ENCODE data around the gene CALCR.

The CALCR gene

DNA sequence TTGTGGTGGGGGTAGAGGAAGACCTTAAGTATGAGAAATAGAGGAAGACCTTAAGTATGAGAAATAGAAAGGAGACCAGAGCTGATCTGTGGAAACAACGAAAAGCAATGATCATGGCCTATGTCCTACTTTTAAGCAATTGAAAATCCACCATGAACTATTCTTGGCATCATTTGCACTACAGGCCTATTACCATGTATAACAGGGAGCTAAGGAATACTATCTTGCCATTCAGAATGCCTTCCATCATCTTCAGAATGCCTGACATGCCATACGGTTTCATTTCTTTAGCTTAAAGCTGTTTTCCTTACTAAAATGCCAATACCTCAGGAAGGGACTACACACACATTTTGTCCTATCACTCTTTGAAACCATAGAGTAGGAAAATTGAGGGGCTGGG, 127.0 kb downstream of the CALCR start:
- no peak for TF ChIP-seq TAF1 (IDR thresholded peaks at IDR 0.05; ENCODE audit: borderline replicate concordance, insufficient read depth, low read length)
- TF ChIP-seq POLR2AphosphoS5 (IDR thresholded peaks at IDR 0.05; ENCODE audit: low read depth, low read length) = no peak
- TF ChIP-seq FOXP2 (optimal IDR thresholded peaks at IDR 0.05; ENCODE audit: borderline replicate concordance, extremely low read depth, extremely low read length, insufficient read depth) = no peak
- TF ChIP-seq SIN3A (IDR thresholded peaks at IDR 0.05; ENCODE audit: borderline replicate concordance, insufficient read depth, low read length) = no peak
- TF ChIP-seq, protein P1, sequence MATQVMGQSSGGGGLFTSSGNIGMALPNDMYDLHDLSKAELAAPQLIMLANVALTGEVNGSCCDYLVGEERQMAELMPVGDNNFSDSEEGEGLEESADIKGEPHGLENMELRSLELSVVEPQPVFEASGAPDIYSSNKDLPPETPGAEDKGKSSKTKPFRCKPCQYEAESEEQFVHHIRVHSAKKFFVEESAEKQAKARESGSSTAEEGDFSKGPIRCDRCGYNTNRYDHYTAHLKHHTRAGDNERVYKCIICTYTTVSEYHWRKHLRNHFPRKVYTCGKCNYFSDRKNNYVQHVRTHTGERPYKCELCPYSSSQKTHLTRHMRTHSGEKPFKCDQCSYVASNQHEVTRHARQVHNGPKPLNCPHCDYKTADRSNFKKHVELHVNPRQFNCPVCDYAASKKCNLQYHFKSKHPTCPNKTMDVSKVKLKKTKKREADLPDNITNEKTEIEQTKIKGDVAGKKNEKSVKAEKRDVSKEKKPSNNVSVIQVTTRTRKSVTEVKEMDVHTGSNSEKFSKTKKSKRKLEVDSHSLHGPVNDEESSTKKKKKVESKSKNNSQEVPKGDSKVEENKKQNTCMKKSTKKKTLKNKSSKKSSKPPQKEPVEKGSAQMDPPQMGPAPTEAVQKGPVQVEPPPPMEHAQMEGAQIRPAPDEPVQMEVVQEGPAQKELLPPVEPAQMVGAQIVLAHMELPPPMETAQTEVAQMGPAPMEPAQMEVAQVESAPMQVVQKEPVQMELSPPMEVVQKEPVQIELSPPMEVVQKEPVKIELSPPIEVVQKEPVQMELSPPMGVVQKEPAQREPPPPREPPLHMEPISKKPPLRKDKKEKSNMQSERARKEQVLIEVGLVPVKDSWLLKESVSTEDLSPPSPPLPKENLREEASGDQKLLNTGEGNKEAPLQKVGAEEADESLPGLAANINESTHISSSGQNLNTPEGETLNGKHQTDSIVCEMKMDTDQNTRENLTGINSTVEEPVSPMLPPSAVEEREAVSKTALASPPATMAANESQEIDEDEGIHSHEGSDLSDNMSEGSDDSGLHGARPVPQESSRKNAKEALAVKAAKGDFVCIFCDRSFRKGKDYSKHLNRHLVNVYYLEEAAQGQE (IDR thresholded peaks at IDR 0.05; ENCODE audit: insufficient read depth in 1 of 2, low read depth in 2 of 2, low read length in 2 of 2) = no peak

DNA sequence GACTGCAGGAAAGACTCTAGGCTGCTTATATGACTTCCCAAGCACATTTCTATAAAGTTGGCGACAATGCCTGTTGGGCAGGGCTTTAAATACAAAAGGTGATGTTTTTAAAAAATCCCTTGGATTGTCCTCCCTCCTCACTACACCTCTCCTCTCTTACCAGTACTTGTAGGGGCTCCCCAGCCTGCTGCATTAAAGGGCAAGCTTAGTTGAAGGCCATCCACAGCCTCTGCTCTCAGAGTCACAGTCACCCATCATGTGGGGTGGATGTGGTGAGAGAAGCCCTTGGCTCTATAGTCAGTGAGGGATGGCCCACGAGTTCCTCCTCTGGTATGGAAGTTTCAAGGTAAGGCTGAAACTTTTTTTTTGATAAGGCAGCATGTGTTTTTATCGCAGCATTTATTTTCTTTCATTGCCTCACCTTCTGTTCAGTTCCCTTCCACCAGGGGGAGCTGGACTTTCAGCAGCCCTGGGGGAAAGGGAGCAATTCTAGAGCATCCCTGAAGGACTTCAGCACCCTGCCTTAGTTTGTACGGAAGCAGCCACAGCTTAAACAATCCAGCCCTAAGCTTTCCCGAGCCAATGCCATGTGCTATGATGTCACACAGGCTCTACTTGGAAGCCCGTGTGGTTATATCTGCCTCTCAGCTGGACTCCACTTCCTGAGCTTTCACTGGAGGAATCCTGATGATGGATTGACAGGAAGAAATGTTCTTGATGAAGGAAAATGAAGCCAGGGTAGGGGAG, 131.9 kb downstream of the CALCR start:
- TF ChIP-seq FOXP2 (optimal IDR thresholded peaks at IDR 0.05; ENCODE audit: borderline replicate concordance, extremely low read depth, extremely low read length, insufficient read depth) (no peak), TAF1 (IDR thresholded peaks at IDR 0.05; ENCODE audit: borderline replicate concordance, insufficient read depth, low read length) (no peak), SIN3A (IDR thresholded peaks at IDR 0.05; ENCODE audit: borderline replicate concordance, insufficient read depth, low read length) (no peak)

DNA sequence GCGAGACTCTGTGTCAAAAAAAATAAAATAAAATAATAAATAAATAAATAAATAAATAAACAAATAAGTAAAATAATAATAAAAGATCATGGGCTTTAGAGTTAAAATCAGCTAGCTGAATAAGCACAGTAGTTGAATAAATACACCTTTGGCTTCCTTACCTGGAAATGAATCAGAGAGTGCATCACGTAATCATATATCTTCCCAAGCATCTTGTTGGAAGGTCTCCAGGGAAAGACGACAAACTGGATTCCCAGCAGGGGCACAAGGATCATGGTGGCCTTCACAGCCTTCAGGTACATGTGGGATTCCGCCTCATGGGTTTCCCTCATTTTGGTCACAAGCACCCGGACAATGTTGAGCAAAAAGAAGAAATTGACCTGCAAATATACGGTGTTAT, 138.7 kb downstream of the CALCR start:
- TF ChIP-seq POLR2AphosphoS5 (IDR thresholded peaks at IDR 0.05; ENCODE audit: low read depth, low read length) (no peak), FOXP2 (optimal IDR thresholded peaks at IDR 0.05; ENCODE audit: borderline replicate concordance, extremely low read depth, extremely low read length, insufficient read depth) (no peak), SIN3A (IDR thresholded peaks at IDR 0.05; ENCODE audit: borderline replicate concordance, insufficient read depth, low read length) (no peak), TAF1 (IDR thresholded peaks at IDR 0.05; ENCODE audit: borderline replicate concordance, insufficient read depth, low read length) (no peak)
- TF ChIP-seq, protein P1 (IDR thresholded peaks at IDR 0.05; ENCODE audit: insufficient read depth in 1 of 2, low read depth in 2 of 2, low read length in 2 of 2) = no peak

DNA sequence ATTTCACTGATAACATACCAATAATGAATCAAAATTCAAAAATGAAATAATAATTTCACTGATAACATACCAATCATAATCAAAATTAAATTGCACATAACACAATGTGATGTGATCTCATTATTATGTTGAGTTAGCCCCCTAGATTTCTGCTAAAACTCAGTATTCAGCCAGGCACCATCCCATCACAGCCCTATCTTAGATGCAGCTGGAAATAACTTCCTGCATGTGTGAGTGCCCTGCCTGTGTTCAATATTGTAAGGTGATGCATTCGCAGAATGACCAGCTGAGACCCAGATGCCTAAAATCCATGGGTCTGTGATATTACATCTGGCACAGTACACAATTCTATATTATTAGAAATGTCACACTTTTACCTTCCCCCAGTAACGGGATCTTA, 142.4 kb downstream of the CALCR start:
- no peak for TF ChIP-seq TAF1 (IDR thresholded peaks at IDR 0.05; ENCODE audit: borderline replicate concordance, insufficient read depth, low read length)
- TF ChIP-seq, protein P1 (IDR thresholded peaks at IDR 0.05; ENCODE audit: insufficient read depth in 1 of 2, low read depth in 2 of 2, low read length in 2 of 2) = no peak
- no peak for TF ChIP-seq POLR2AphosphoS5 (IDR thresholded peaks at IDR 0.05; ENCODE audit: low read depth, low read length)
- TF ChIP-seq SIN3A (IDR thresholded peaks at IDR 0.05; ENCODE audit: borderline replicate concordance, insufficient read depth, low read length) = no peak

DNA sequence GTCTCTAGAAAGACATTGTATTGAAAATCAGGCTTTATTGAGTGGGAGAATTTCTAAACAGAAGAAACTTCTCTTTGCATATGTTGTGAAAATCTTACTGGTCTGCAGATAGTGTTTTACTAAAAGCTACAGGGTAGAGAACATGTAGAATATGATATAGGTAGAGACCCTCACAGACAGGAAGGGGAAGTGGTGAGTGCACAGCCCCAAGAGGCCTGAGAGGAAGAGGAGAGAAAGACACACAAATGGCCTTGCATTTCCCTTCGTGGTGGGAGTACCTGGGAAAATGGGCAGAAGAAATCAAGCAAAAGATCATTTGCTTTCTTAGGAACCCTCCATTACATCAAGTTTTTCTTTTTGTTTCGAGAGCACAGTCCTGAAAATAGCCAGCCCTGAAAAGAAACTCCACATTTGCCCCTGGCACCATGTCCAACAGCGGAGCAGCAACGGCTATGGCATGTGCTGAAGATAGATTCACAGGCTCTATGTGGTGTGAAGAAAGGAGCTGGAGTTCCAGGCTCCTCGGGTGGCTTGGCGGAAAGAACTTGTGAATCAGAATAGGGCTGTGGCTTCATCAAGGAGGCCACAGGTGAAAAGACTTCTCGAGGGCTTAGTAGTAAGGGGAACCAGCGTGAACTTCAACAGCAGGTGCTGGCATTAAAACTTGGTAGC, 143.5 kb downstream of the CALCR start:
- no peak for TF ChIP-seq FOXP2 (optimal IDR thresholded peaks at IDR 0.05; ENCODE audit: borderline replicate concordance, extremely low read depth, extremely low read length, insufficient read depth)
- no peak for TF ChIP-seq SIN3A (IDR thresholded peaks at IDR 0.05; ENCODE audit: borderline replicate concordance, insufficient read depth, low read length)

DNA sequence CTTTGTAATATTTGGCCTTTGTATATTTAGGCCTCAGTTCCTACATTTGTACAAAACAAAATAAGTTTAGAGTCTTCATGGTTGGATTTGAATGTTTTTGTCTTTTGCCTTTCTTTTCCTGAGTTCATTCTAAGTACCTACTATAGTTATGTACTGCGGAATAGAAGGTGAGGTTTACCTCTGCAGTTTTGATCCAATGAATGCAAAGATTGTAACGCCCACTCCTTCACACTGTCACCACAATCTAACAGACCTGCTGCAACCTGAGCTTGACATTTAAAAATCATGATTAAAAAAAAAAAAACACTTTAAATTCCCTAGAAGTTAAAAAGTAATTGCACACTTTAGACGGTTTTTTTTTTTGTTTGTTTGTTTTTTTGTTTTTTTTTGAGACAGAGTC, 145.0 kb downstream of the CALCR start:
- TF ChIP-seq, protein P1 (IDR thresholded peaks at IDR 0.05; ENCODE audit: insufficient read depth in 1 of 2, low read depth in 2 of 2, low read length in 2 of 2) = no peak
- no peak for TF ChIP-seq SIN3A (IDR thresholded peaks at IDR 0.05; ENCODE audit: borderline replicate concordance, insufficient read depth, low read length)
- TF ChIP-seq POLR2AphosphoS5 (IDR thresholded peaks at IDR 0.05; ENCODE audit: low read depth, low read length) = no peak
- no peak for TF ChIP-seq TAF1 (IDR thresholded peaks at IDR 0.05; ENCODE audit: borderline replicate concordance, insufficient read depth, low read length)
- no peak for TF ChIP-seq FOXP2 (optimal IDR thresholded peaks at IDR 0.05; ENCODE audit: borderline replicate concordance, extremely low read depth, extremely low read length, insufficient read depth)
